ENCODE measurements around the gene SNRNP70.
"Not testable (repeated sequence)": the region's sequence is repeated elsewhere in the genome, so short reads cannot be mapped to it uniquely, and the experiment has no call there.

The SNRNP70 gene

GRCh38 chr19:49116544-49116943 is 31.3 kb downstream of the SNRNP70 start:
- H3K4me3 ChIP-seq (ENCODE audit: low read length) = no peak overlapping the region
- no peak for DNase-seq (ENCODE audit: low read depth, low spot score)

GRCh38 chr19:49117677-49118564 is 32.7 kb downstream of the SNRNP70 start:
- DNase-seq (ENCODE audit: low read depth, low spot score) = no peak
- peak overlapping the region; percentile 72 for H3K4me3 ChIP-seq (ENCODE audit: low read length)

GRCh38 chr19:49118565-49119410 is 33.5 kb downstream of the SNRNP70 start, which contains the start of gene C19orf73:
TSS of gene C19orf73 (minus strand) at chr19:49119143. CDS start at chr19:49119022, 121 bp downstream.
- peak within 1 kb of the TSS; percentile 72 for H3K4me3 ChIP-seq (ENCODE audit: low read length)
- peak; percentile 91 for DNase-seq (ENCODE audit: low read depth, low spot score)

- no peak for DNase-seq (ENCODE audit: low read depth, low spot score)
- peak within 1 kb of the TSS; percentile 72 for H3K4me3 ChIP-seq (ENCODE audit: low read length)
Observed at GRCh38 chr19:49119411-49120324, 34.4 kb downstream of the SNRNP70 start, which contains the start of gene PPFIA3. TSS of gene PPFIA3 (plus strand) at chr19:49119544. CDS start at chr19:49127874, 8,330 bp downstream.

GRCh38 chr19:49120325-49120683 is 35.1 kb downstream of the SNRNP70 start:
- H3K4me3 ChIP-seq (ENCODE audit: low read length) = no peak overlapping the region; the same call in 1 of the 2 replicates
- DNase-seq (ENCODE audit: low read depth, low spot score) = no peak

GRCh38 chr19:49120868-49121267 is 35.6 kb downstream of the SNRNP70 start:
- DNase-seq (ENCODE audit: low read depth, low spot score) = no peak
- H3K4me3 ChIP-seq (ENCODE audit: low read length) = no peak overlapping the region

- H3K4me3 ChIP-seq (ENCODE audit: low read length); DNase-seq (ENCODE audit: low read depth, low spot score): not testable (repeated sequence)
Observed at GRCh38 chr19:49121841-49122240, 36.6 kb downstream of the SNRNP70 start.

- DNase-seq (ENCODE audit: low read depth, low spot score); H3K4me3 ChIP-seq (ENCODE audit: low read length): not testable (repeated sequence)
Observed at GRCh38 chr19:49123285-49123684, 38.0 kb downstream of the SNRNP70 start.

- no peak overlapping the region for H3K4me3 ChIP-seq (ENCODE audit: low read length)
- no peak for DNase-seq (ENCODE audit: low read depth, low spot score)
Observed at GRCh38 chr19:49125025-49125731, 39.9 kb downstream of the SNRNP70 start.

- DNase-seq (ENCODE audit: low read depth, low spot score) = no peak
- no peak overlapping the region for H3K4me3 ChIP-seq (ENCODE audit: low read length)
Observed at GRCh38 chr19:49126575-49126974, 41.3 kb downstream of the SNRNP70 start.

- DNase-seq (ENCODE audit: low read depth, low spot score); H3K4me3 ChIP-seq (ENCODE audit: low read length): not testable (repeated sequence)
Observed at GRCh38 chr19:49127225-49127624, 42.0 kb downstream of the SNRNP70 start.

- peak; percentile 90 for DNase-seq (ENCODE audit: low read depth, low spot score)
- peak overlapping the region; percentile 63 for H3K4me3 ChIP-seq (ENCODE audit: low read length)
Observed at GRCh38 chr19:49127674-49128544, 42.7 kb downstream of the SNRNP70 start.

GRCh38 chr19:49128545-49129237 is 43.4 kb downstream of the SNRNP70 start:
- no peak for DNase-seq (ENCODE audit: low read depth, low spot score)
- peak overlapping the region; percentile 63 for H3K4me3 ChIP-seq (ENCODE audit: low read length)

- no peak for DNase-seq (ENCODE audit: low read depth, low spot score)
- H3K4me3 ChIP-seq (ENCODE audit: low read length) = no peak overlapping the region
Observed at GRCh38 chr19:49129238-49129583, 44.0 kb downstream of the SNRNP70 start.

GRCh38 chr19:49130325-49130724 is 45.1 kb downstream of the SNRNP70 start:
- no peak overlapping the region for H3K4me3 ChIP-seq (ENCODE audit: low read length)
- no peak for DNase-seq (ENCODE audit: low read depth, low spot score)

GRCh38 chr19:49132974-49133609 is 47.8 kb downstream of the SNRNP70 start:
- DNase-seq (ENCODE audit: low read depth, low spot score) = no peak

More at GRCh38 chr19:49132974-49133609, 47.8 kb downstream of the SNRNP70 start:
- no peak overlapping the region for H3K4me3 ChIP-seq (ENCODE audit: low read length)
